ENCODE data around the gene FAM20C. TPM values are rescaled to one million over a fixed set of nuclear protein-coding genes. Genes with fewer than 3 reads are reported as not detected.

FAM20C gene
- total RNA-seq, 1 donor from 2014 or later: 32.9 TPM

DNA sequence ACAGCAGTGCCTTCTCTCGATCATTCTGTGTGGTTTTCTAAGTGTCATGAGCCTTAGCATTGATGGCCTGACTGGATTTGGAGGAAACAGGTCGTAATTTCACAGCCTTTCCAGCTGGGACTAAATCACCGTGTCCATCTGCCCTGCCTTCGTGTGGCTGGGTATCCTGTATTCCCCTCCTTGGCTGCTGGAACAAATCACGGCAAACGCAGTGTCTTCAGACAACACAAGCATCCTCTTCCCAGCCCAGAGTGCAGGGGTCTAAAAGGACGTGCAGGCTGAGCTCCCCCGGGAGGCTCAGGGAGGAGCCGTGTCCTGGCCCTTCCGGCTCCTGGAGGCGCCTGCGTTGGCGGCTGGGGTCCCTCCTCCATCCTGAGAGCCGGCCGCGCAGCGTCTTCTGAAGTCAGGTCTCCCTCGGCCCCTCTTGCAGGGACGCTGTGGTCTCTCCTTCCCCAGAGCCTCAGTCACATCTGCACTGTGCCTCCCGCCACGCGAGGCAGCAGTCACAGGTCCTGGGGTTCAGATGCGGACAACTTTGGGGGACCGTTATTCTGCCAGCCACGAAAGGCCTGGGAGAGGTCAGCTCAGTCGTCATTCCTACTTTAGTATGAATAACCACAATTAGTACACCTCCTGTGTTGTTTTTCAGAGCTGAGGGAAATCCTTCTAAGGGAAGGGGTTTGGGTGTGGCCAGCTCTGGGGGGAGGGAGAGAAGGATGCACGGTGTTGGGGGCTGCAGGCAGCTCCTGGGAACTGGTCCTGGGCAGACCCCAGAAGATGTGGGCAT, 41.1 kb downstream of the FAM20C start:
- no peak for DNase-seq (ENCODE audit: low spot score, unreplicated experiment)
- Mint-ChIP-seq H3K4me1 (ENCODE audit: low read depth) (peaks cover 7% of the 10 kb centered on the region), H3K4me3 (ENCODE audit: low read depth) (no peak overlapping the region), H3K9me3 (ENCODE audit: low read depth) (no peaks in the 10 kb centered on the region), H3K27ac (no peak overlapping the region), H3K27me3 (no peaks in the 10 kb centered on the region), H3K36me3 (ENCODE audit: insufficient read depth) (peaks cover 6% of the 10 kb centered on the region)
- TF ChIP-seq, protein P1, sequence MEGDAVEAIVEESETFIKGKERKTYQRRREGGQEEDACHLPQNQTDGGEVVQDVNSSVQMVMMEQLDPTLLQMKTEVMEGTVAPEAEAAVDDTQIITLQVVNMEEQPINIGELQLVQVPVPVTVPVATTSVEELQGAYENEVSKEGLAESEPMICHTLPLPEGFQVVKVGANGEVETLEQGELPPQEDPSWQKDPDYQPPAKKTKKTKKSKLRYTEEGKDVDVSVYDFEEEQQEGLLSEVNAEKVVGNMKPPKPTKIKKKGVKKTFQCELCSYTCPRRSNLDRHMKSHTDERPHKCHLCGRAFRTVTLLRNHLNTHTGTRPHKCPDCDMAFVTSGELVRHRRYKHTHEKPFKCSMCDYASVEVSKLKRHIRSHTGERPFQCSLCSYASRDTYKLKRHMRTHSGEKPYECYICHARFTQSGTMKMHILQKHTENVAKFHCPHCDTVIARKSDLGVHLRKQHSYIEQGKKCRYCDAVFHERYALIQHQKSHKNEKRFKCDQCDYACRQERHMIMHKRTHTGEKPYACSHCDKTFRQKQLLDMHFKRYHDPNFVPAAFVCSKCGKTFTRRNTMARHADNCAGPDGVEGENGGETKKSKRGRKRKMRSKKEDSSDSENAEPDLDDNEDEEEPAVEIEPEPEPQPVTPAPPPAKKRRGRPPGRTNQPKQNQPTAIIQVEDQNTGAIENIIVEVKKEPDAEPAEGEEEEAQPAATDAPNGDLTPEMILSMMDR (IDR thresholded peaks at IDR 0.05; ENCODE audit: unreplicated experiment): no peak

DNA sequence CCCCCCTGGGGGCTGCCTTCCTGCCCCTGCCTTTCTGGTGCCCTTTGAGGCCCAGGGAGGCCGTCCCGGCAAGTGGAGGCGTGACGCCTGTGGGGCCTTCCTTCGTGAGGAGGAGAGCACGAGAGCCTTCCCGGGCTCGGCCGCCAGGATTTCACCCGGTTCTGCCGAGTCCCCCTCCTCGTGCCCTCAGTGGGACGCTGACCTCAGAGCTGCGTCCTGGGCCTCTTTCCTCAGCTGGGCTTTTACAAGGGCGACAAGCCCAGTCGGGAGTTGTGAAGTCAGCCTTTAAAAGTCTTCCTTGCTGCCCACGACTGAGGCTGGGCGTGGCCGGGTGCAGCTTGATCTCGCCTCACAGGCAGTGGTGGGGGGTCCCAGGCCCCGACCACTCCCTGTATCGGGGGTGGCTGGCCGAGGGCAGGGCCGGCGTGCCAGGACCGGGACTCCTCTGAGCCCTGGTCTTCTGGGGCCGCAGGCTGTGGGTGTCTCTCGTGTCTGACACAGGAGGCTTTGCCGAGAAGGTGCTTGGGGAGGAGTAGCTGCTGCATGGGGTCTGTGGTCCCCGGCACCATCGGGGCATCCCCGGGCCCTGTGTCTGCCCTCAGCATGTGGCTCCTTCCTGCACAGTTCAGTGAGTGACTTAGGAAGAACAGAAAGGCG, 41.8 kb downstream of the FAM20C start:
- no peak for DNase-seq (ENCODE audit: low spot score, unreplicated experiment)
- Mint-ChIP-seq H3K4me1 (ENCODE audit: low read depth) (peaks cover 7% of the 10 kb centered on the region), H3K27ac (no peak overlapping the region), H3K9me3 (ENCODE audit: low read depth) (no peaks in the 10 kb centered on the region), H3K36me3 (ENCODE audit: insufficient read depth) (peaks cover 6% of the 10 kb centered on the region), H3K4me3 (ENCODE audit: low read depth) (no peak overlapping the region), H3K27me3 (no peaks in the 10 kb centered on the region)
- TF ChIP-seq, protein P1 (IDR thresholded peaks at IDR 0.05; ENCODE audit: unreplicated experiment): no peak

DNA sequence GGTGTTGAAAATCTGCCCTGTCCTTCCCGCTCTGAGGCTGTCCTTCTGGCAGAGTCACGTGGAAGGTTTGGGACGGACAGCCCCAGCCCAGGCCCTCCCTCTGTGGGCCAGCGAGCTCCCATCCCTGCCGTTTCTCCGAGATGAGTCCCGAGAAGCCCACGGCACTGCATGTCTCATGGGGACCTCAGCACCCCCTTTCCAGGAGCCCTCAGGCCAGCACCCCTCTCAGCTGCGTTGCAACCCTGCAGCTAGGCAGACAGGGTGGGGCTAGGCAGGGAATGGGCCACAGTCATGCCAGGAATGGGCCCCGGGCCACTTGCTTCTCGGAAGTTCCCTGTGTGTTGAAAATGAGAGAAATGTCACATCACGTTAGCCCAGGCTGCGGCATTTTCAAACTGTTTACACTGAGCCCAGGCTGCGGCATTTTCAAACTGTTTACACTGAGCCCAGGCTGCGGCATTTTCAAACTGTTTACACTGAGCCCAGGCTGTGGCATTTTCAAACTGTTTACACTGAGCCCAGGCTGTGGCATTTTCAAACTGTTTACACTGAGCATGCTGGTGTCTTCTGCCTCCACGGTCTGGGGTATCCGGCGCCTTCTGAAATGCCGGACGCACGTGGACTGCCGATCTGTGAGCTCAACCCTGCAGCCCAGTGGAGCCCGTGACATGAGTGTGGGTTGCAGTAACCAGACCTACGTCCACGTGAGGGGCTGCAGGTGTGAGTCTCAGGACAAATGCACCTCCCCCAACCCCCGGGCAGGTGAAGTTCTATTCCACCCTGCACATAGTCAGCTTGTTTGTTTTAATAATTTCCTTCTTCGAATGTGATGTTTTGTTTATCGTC, 42.6 kb downstream of the FAM20C start:
- Mint-ChIP-seq H3K27me3 (no peaks in the 10 kb centered on the region), H3K27ac (no peak overlapping the region), H3K4me3 (ENCODE audit: low read depth) (no peak overlapping the region), H3K9me3 (ENCODE audit: low read depth) (no peaks in the 10 kb centered on the region), H3K36me3 (ENCODE audit: insufficient read depth) (peaks cover 2% of the 10 kb centered on the region), H3K4me1 (ENCODE audit: low read depth) (peaks cover 7% of the 10 kb centered on the region)
- TF ChIP-seq, protein P1 (IDR thresholded peaks at IDR 0.05; ENCODE audit: unreplicated experiment): no peak
- no peak for DNase-seq (ENCODE audit: low spot score, unreplicated experiment)

DNA sequence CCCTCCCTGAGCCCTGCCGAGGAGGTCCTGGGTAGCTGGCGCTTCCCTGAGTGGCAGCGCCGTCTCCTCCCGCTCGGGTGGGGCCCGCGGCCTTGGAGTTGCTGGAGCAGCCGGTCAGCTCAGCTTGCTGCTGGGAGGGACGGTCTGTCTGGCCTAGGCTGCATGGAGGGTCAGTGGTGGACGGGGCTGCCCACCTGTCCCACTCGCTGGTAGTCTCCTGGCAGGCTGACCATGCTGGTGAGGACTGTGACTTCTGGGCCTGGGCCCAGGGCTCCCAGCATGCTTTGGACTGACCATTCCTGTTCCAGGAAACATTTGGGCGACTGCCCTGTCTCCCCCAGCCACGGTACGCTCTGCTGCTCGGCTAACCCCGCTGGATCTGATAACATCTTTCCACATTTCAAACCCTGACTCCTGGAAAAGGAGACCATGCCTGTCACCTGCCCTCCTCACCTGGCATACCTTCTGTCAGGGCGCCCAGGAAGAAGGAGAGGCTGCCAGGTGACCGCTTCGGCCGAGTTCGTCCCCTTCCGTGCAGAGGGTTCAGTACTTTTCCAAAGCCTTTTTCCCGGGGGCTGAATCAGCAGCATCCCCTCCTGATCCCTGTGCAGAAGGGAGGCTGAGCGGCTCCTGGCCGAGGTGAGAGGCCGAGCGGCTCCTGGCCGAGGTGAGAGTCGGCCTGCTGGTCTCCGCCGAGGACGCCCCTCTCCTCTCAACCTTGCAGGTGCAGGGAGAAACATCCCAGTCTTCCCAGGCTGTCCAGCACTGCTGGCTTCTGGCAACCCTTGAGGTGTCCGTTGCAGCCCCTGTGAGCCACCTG, 43.4 kb downstream of the FAM20C start:
- Mint-ChIP-seq H3K36me3 (ENCODE audit: insufficient read depth) (peaks cover 2% of the 10 kb centered on the region), H3K27me3 (no peaks in the 10 kb centered on the region), H3K4me1 (ENCODE audit: low read depth) (peaks cover 7% of the 10 kb centered on the region), H3K4me3 (ENCODE audit: low read depth) (no peak overlapping the region), H3K9me3 (ENCODE audit: low read depth) (no peaks in the 10 kb centered on the region), H3K27ac (peak overlapping the region; percentile 57)
- TF ChIP-seq, protein P1 (IDR thresholded peaks at IDR 0.05; ENCODE audit: unreplicated experiment): no peak
- no peak for DNase-seq (ENCODE audit: low spot score, unreplicated experiment)

Data from progenitor cell of endocrine pancreas (in vitro differentiated cells).